Panc1 (cell line): ENCODE results near the gene S100A12. TPM values are rescaled to one million over a fixed set of nuclear protein-coding genes. Genes with fewer than 3 reads are reported as not detected.

Experiments
- ATAC-seq: fragments of 200-7000 bp; cut with Tn5 transposase; 2 replicates; pipeline ENCODE4 v1.9.1; 2020; ENCODE audit warnings: mild to moderate bottlenecking, moderate library complexity
- BruUV-seq: library from RNA; stranded (reverse); fragments of 400-500 nt; replicated peaks from 2 replicates; lab custom pipeline; 2021; lab: Mats Ljungman, UMichigan
- CTCF ChIA-PET: fragments of 300-600 bp; sonication (Branson Sonifier 250); formaldehyde crosslinking; loops from one replicate; lab custom pipeline; 2022; ENCODE audit warnings: antibody characterized with exemption; lab: Charles Lee
- POLR2A ChIA-PET: fragments of 300-600 bp; sonication (Branson Sonifier 250); formaldehyde crosslinking; loops from one replicate; lab custom pipeline; 2022; ENCODE audit warnings: antibody characterized with exemption; lab: Charles Lee
- DNase-seq: peaks from one replicate; pipeline ENCODE4 v3.0.0-alpha.2; 2010; ENCODE audit warnings: low read depth, low spot score
- H3K27ac ChIP-seq: 2 replicates; pipeline ENCODE4 v1.5.1; 2011; ENCODE audit warnings: mild to moderate bottlenecking, low read length, inconsistent platforms
- H3K27me3 ChIP-seq: fragments of 200-500 bp; sonication (Bioruptor generic); 2 replicates; pipeline ENCODE4 v1.6.0; 2014; ENCODE audit warnings: low read length, inconsistent platforms; ENCODE audit not compliant: control insufficient read depth, insufficient read depth
- H3K36me3 ChIP-seq: fragments of 200-500 bp; sonication (Bioruptor generic); 2 replicates; pipeline ENCODE4 v1.5.1; 2014; ENCODE audit warnings: inconsistent platforms, mild to moderate bottlenecking, low read length, moderate library complexity; ENCODE audit not compliant: control insufficient read depth, insufficient read depth
- H3K4me1 ChIP-seq: 2 replicates; pipeline ENCODE4 v1.5.1; 2011; ENCODE audit warnings: inconsistent platforms, mild to moderate bottlenecking, low read length, moderate library complexity; ENCODE audit not compliant: control insufficient read depth, insufficient read depth
- H3K4me3 ChIP-seq, 2 experiments: 2 replicates each; pipeline ENCODE4 v1.5.1; 2011 to 2012; ENCODE audit warnings: low read depth in 2 of 2, low read length in 2 of 2, mild to moderate bottlenecking in 2 of 2, inconsistent platforms in 1 of 2, moderate library complexity in 1 of 2
- H3K9me3 ChIP-seq: fragments of 200-500 bp; sonication (Bioruptor generic); 2 replicates; pipeline ENCODE4 v1.5.1; 2014; ENCODE audit warnings: low read depth, mild to moderate bottlenecking, inconsistent platforms, low read length, moderate library complexity; ENCODE audit not compliant: control insufficient read depth, insufficient read depth
- CTCF ChIP-seq: fragments of 450-650 bp; IDR thresholded peaks from 2 replicates; pipeline ENCODE4 v1.5.1; 2017; ENCODE audit warnings: mild to moderate bottlenecking
- POLR2AphosphoS5 ChIP-seq: IDR thresholded peaks from 2 replicates; pipeline ENCODE4 v1.6.1; 2012; ENCODE audit warnings: mild to moderate bottlenecking, low read depth, low read length, moderate library complexity
- REST ChIP-seq, 2 experiments: IDR thresholded peaks; 2 replicates each; pipeline ENCODE4 v1.6.1; 2011 to 2012; ENCODE audit warnings: low read depth in 2 of 2, control low read depth in 1 of 2, low read length in 1 of 2, mild to moderate bottlenecking in 1 of 2, moderate library complexity in 1 of 2; ENCODE audit not compliant: insufficient read depth in 1 of 2
- SIN3A ChIP-seq: IDR thresholded peaks from 2 replicates; pipeline ENCODE4 v1.6.1; 2012; ENCODE audit warnings: low read depth, mild to moderate bottlenecking, low read length, moderate library complexity, borderline replicate concordance; ENCODE audit not compliant: insufficient read depth
- TCF7L2 ChIP-seq: IDR thresholded peaks from 2 replicates; pipeline ENCODE4 v1.6.1; 2011; ENCODE audit warnings: mild to moderate bottlenecking, low read depth, low read length, inconsistent platforms
- in situ Hi-C: cut with HindIII; loops from 2 replicates; pipeline ENCODE4 v1.10.0; 2016; ENCODE audit warnings: low sequenced_read_pairs, low pct_unique_long_range_greater_than_20kb
- intact Hi-C: fragments of 100-400 bp; cut with micrococcal nuclease; formaldehyde crosslinking; loops from one replicate; pipeline ENCODE4 v1.10.0; 2022; ENCODE audit not compliant: unreplicated experiment
- total RNA-seq: library from RNA; stranded (reverse); gene quantifications from one replicate; pipeline ENCODE4 v1.2.1, GENCODE V29; 2021; ENCODE audit not compliant: unreplicated experiment

S100A12 gene
- total RNA-seq, 1 experiment from 2014 or later: not detected

- ATAC-seq: no peak
- ChIA-PET POLR2A (no interaction called here), CTCF (interaction anchor here (1.3 kb wide), 1 partner anchor 96 kb away, joined by 4 read pairs; no protein-coding TSS in a partner anchor)
- Histone ChIP-seq H3K4me3 (no peak overlapping the region), H3K9me3 (no peaks in the 10 kb centered on the region), H3K36me3 (no peaks in the 10 kb centered on the region), H3K27me3 (peaks cover 18% of the 10 kb centered on the region), H3K4me1 (no peaks in the 10 kb centered on the region), H3K27ac (no peak overlapping the region)
- intact Hi-C loops (loop anchor here (10.0 kb wide), 1 partner anchor 95 kb away; no protein-coding TSS in a partner anchor), in situ Hi-C loops (no loop called here)
- no peak for DNase-seq
- no TSS peak for BruUV-seq
- TF ChIP-seq SIN3A (no peak), CTCF (no peak), REST (IDR thresholded peaks at IDR 0.05; ENCODE audit: insufficient read depth in 1 of 2, low read depth in 2 of 2, low read length in 1 of 2) (no peak), TCF7L2 (no peak)
These were observed 24.1 kb upstream of the S100A12 start for GRCh38 chr1:153399401-153400055.

- H3K36me3 ChIP-seq: no peaks in the 10 kb centered on the region
- peaks cover 20% of the 10 kb centered on the region for H3K27me3 ChIP-seq
- ChIA-PET CTCF (no interaction called here), POLR2A (no interaction called here)
- TF ChIP-seq SIN3A: no peak
- no peak for TF ChIP-seq REST (IDR thresholded peaks at IDR 0.05; ENCODE audit: insufficient read depth in 1 of 2, low read depth in 2 of 2, low read length in 1 of 2)
- TF ChIP-seq POLR2AphosphoS5: no peak
- no peak overlapping the region for H3K27ac ChIP-seq
- no TSS peak for BruUV-seq
- in situ Hi-C loops: no loop called here
- H3K9me3 ChIP-seq: no peaks in the 10 kb centered on the region
- no peak for DNase-seq
- no peak overlapping the region for H3K4me3 ChIP-seq
- no peak for ATAC-seq
- no peaks in the 10 kb centered on the region for H3K4me1 ChIP-seq
- intact Hi-C loops: no loop called here
These were observed 22.7 kb upstream of the S100A12 start for GRCh38 chr1:153397924-153398651.
